GM19099 (cell line): Measurements from ENCODE around the gene ADAMTS1.

Experiments used
- POLR2A ChIP-seq: IDR thresholded peaks from 3 replicates; pipeline ENCODE4 v1.6.1; 2011; ENCODE audit warnings: low read depth; ENCODE audit not compliant: insufficient read length; ENCODE audit errors: extremely low read depth

ADAMTS1 gene

DNA sequence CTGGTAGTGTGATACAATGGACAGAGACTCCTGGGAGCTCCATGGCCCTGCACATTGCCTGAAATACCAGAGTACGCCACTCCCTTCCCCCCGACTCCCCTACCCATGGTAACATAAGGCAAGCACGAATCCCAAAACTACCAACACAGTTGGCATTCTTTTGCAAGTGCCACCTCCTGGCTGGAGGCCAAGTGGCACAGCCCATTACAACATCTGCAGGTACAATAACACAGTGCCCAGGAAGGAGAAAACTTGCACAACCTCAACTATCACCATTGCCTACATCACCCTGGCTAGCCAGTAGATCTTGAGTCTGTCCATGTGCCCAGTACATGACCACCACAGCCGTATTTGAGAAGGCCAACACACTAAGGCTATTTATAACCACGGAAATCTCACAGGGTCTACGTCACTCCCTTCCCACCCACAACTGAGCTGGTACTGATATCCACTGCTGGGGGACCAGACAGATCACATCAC, 11.7 kb downstream of the ADAMTS1 start:
- no peak for TF ChIP-seq POLR2A

GRCh38 chr21:26833011-26833410, 12.2 kb downstream of the ADAMTS1 start:
- no peak for TF ChIP-seq POLR2A

GRCh38 chr21:26832546-26832945, 12.7 kb downstream of the ADAMTS1 start:
- TF ChIP-seq POLR2A = no peak

DNA sequence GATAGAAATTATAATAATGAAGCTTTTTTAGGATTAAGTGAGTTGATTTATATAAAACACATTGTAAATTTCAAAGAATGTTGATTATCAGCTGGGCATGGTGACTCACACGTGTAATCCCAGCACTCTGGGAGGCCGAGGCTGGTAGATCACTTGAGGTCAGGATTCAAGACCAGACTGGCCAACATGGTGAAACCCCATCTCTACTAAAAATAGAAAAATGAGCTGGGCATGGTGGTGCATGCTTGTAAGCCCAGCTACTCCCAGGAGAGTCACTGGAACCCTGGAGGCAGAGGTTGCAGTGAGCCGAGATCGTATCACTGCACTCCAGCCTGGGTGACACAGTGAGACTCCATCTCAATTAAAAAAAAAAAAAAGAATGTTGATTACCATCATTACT, 18.4 kb downstream of the ADAMTS1 start:
- no peak for TF ChIP-seq POLR2A

GRCh38 chr21:26820509-26820908, 24.7 kb downstream of the ADAMTS1 start:
- no peak for TF ChIP-seq POLR2A

DNA sequence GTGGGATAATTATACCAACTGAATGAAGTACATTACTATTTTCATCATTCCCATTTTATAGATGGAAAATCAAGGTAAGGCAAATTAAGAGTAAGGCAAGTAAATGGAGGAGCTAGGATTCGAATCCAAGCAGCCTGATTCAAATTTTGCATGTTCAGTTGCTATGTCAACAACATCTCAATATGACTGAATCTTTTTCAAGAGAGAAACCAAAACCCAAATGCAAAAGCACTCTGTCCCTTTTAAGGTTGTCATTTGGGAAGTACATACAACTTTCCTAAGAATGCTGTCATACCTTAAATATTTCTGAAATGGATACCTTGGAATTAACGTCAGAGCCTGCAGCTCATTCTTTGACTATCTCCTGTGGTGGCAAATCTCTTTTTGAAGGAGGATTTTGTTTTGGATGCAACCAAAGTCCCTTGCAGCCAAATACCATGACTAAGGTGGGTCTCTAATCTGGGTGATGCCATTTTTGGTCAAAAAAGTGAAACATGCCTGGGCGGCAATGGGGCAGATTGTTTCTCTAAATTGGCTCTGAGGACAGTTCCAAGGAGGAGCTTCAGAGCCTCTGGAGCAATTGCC, 25.4 kb downstream of the ADAMTS1 start:
- TF ChIP-seq POLR2A = no peak

DNA sequence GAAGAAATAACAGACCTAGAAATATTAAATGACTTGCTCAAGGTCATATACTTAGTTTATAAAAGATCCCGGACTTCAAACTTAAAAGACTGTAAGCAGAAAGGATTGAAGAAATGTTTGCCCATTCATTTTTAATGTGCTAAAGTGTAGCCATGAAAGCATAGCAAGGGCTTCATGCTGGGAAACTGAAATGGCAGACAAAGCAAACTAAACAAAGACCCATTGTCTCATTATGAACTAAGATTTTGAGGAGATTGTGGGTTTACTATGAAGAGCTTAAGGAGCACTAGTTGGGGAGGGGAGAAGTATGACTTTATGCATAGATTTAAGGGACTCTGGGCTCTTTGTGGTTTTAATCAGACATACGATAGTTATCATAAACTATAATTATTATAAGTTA, 26.3 kb downstream of the ADAMTS1 start:
- TF ChIP-seq POLR2A = no peak

DNA sequence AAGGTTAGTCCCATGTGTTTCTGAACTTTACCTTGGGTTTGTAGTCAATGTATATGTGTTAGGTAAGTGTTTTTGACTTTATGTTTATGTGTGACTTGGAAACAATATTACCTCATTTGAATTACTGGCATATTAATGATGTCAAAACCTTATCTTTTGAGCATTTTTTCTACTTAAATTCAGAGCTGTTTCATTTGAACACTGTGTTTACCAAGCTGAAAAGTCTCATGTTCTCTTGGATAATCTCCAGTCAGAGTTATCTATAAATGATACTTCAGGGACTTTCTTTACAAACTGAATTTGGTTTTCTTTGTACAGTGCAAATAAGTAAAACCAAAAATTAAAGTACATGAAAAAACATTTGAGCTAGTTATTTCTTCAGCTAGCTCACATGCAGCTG, 30.0 kb downstream of the ADAMTS1 start:
- no peak for TF ChIP-seq POLR2A

DNA sequence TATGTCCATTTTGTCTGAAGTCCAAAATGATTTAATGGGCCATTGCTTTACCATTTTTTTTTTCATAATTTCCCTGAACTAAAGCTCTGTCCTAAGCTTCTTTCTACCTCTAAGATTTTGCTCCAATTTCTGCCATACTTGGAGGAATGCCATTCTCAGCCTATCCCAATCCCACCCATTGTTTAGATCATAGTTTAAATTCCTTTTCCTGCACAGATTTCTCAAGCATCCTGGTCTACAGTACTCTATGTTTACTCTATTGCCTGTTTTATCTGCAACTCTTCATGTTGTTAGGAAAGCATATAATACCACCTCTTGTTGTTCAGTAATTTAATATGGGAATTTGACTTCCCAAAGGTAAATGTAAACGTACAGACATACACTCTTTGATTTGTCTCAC, 30.8 kb downstream of the ADAMTS1 start:
- TF ChIP-seq POLR2A = no peak

DNA sequence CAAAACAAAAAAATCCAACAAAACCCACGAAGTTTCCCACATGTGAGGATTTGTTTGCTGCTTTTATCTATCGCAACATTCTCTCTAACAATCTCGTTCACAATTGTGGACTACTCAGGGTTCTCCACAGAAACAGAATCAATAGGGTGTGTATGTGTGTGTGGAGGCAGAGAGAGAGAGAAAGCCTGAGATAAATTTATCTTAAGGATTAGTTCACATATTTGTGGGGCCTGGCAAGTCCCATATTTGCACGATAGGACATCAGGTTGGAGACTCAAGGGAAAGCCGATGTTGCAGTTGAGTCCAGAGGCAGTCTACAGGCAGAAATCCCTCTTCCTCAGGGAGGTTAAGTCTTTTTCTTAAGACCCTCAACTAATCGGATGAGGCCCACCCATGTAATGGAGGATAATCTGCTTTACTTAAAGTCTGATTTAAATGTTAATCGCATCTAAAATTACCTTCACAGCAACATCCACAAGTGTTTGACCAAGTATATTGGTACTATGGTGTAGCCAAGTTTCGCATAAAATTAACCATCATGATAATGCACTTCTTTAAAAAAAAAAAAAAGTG, 31.7 kb downstream of the ADAMTS1 start:
- TF ChIP-seq POLR2A = no peak

- TF ChIP-seq POLR2A = no peak
Observed at GRCh38 chr21:26812173-26812572, 33.0 kb downstream of the ADAMTS1 start.

- TF ChIP-seq POLR2A = no peak
Observed at GRCh38 chr21:26811482-26811881, 33.7 kb downstream of the ADAMTS1 start.

DNA sequence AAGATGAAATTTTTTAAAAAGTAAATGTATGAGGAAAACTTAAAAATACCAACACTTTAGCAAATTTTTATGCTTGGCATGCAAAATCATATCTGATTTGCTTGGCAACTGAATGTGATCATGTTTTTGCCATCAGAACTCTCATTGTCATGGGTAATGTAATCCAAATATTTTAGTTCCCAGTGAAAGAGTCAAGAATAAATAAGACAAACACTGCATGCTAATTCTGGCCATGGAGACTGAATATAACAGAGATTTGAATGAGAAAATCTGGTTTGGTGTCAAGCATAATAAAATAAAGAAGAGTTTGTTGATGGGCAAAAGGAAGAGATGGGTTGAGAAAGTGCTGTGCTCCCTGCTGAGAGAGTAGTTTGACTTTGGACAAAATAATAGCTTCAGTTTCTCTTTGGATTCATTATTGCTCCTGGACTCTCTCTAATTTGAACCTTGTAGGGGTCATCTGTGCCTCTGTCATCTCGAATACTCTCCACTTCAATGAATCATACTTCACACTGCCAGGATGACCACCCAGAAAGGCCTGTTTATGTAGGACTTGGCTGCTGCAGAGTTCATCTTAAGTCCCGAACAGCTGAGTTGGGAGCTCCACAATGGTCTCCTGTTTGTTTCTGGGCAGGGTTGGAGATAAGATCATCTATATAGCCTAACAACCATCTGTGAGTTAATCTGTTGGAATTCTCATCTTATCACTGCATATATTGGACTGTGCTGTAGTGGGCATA, 34.4 kb downstream of the ADAMTS1 start:
- no peak for TF ChIP-seq POLR2A

GRCh38 chr21:26810266-26810665, 34.9 kb downstream of the ADAMTS1 start:
- no peak for TF ChIP-seq POLR2A

DNA sequence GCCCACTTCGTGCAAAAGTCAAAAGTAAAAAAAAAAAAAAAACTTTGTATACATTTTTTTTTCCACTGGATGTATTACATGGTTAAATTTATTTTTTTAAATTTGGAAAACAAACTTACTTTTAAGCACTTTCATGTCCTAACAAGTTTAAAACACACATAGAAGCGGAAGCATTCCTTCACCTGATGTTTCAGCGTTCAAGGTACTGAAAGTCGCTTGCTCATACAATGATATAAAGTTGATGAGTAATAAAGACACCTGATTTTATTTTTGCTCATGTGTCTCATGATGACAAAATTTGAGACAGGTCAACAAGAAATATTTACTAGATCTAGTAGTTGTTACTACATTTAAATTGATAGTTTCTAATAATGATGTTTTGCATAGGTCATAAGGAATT, 35.5 kb downstream of the ADAMTS1 start:
- TF ChIP-seq POLR2A = no peak

- TF ChIP-seq POLR2A = no peak
Observed at GRCh38 chr21:26806801-26807295, 38.4 kb downstream of the ADAMTS1 start.

GRCh38 chr21:26804895-26805609, 40.2 kb downstream of the ADAMTS1 start:
- TF ChIP-seq POLR2A = no peak
